T-cell (primary cell): ENCODE data around the gene SCML2. TPM values are rescaled to one million over a fixed set of nuclear protein-coding genes. Genes with fewer than 3 reads are reported as not detected.
"Not testable (repeated sequence)": the region's sequence is repeated elsewhere in the genome, so short reads cannot be mapped to it uniquely, and the experiment has no call there.

Experiments used
- ATAC-seq, 4 experiments: fragments of 200-7000 bp in 3 of 4; fragments of 150-1000 bp in 1 of 4; cut with Tn5 transposase; replicated peaks in 1 of 4; 1 replicate in 3 of 4; 2 replicates in 1 of 4; pipeline ENCODE4 v1.10.0; 2021; ENCODE audit warnings: moderate library complexity in 3 of 4, mild to moderate bottlenecking in 2 of 4, moderate number of reproducible peaks in 1 of 4
- CTCF ChIA-PET, 2 donors: fragments of 300-600 bp; sonication (Branson Sonifier 250); formaldehyde crosslinking; loops; one replicate each; lab custom pipeline; 2022; ENCODE audit warnings: antibody characterized with exemption in 2 of 2; lab: Charles Lee
- POLR2A ChIA-PET, 2 donors: fragments of 300-600 bp; sonication (Branson Sonifier 250); formaldehyde crosslinking; loops; one replicate each; lab custom pipeline; 2022; ENCODE audit warnings: antibody characterized with exemption in 2 of 2; lab: Charles Lee
- DNase-seq, 35 experiments: peaks; one replicate each; pipeline versions ENCODE4 v3.0.0 to v3.0.0-alpha.2; 2013 to 2023
- H3K27ac ChIP-seq: one replicate; pipeline ENCODE4 v1.5.1; 2013; ENCODE audit warnings: low read length
- H3K27me3 ChIP-seq, 2 experiments: replicated peaks in 1 of 2; 1 replicate in 1 of 2; 2 replicates in 1 of 2; pipeline versions ENCODE4 v1.6.1 to v1.7.0; 2013; ENCODE audit warnings: low read length in 1 of 2, mixed read lengths in 1 of 2; ENCODE audit not compliant: control insufficient read depth in 2 of 2, insufficient read depth in 2 of 2; ENCODE audit errors: extremely low read depth in 1 of 2
- H3K36me3 ChIP-seq, 2 donors: 1 replicate in 1 of 2; 2 replicates in 1 of 2; pipeline versions ENCODE4 v1.6.1 to v1.7.0; 2013; ENCODE audit warnings: low read length in 1 of 2; ENCODE audit not compliant: control insufficient read depth in 2 of 2, insufficient read depth in 1 of 2; ENCODE audit errors: extremely low read depth in 1 of 2
- H3K4me1 ChIP-seq, 2 experiments: 1 replicate in 1 of 2; 2 replicates in 1 of 2; pipeline versions ENCODE4 v1.6.1 to v1.7.0; 2013; ENCODE audit warnings: low read length in 2 of 2, mixed read lengths in 1 of 2; ENCODE audit not compliant: insufficient read depth in 2 of 2, control insufficient read depth in 1 of 2; ENCODE audit errors: extremely low read depth in 1 of 2
- H3K4me3 ChIP-seq, 2 donors: 1 replicate in 1 of 2; 2 replicates in 1 of 2; pipeline versions ENCODE4 v1.5.1 to v1.7.0; 2013; ENCODE audit warnings: mild to moderate bottlenecking in 2 of 2, low read length in 1 of 2, moderate library complexity in 1 of 2; ENCODE audit not compliant: control insufficient read depth in 1 of 2; ENCODE audit errors: extremely low read depth in 1 of 2
- H3K9me3 ChIP-seq: 2 replicates; pipeline ENCODE4 v1.7.0; 2013
- H3K27ac Mint-ChIP-seq, 2 donors: one replicate each; pipeline ENCODE4 v1.8.0; 2020 to 2021; ENCODE audit warnings: mild to moderate bottlenecking in 2 of 2, mixed read lengths in 2 of 2
- H3K27me3 Mint-ChIP-seq, 2 donors: one replicate each; pipeline ENCODE4 v1.8.0; 2021 to 2022; ENCODE audit warnings: mixed read lengths in 2 of 2
- H3K36me3 Mint-ChIP-seq: one replicate; pipeline ENCODE4 v1.8.0; 2021; ENCODE audit warnings: mixed read lengths
- H3K4me1 Mint-ChIP-seq, 3 donors: one replicate each; pipeline ENCODE4 v1.8.0; 2020 to 2022; ENCODE audit warnings: mixed read lengths in 3 of 3, mild to moderate bottlenecking in 1 of 3
- H3K4me3 Mint-ChIP-seq, 3 donors: one replicate each; pipeline ENCODE4 v1.8.0; 2020 to 2022; ENCODE audit warnings: mild to moderate bottlenecking in 3 of 3, mixed read lengths in 3 of 3, moderate library complexity in 3 of 3
- H3K9me3 Mint-ChIP-seq, 3 donors: one replicate each; pipeline ENCODE4 v1.8.0; 2020 to 2022; ENCODE audit warnings: mixed read lengths in 3 of 3
- WGBS: methylation state at CpG from one replicate; pipeline ENCODE4 v1.1.5; 2013; ENCODE audit warnings: missing lambda C conversion rate; ENCODE audit not compliant: insufficient coverage; 5-methylcytosine and 5-hydroxymethylcytosine counted together
- total RNA-seq, 35 experiments: library from RNA in 6 of 35; stranded (reverse) in 6 of 35; fragments of 120-200 nt in 1 of 35; gene quantifications; one replicate each; pipeline versions ENCODE4 v1.2.1 to v1.2.4 and lab custom pipeline; 2013 to 2026

Gene SCML2
- total RNA-seq, 5 donors from 2014 or later (not counting 1 experiment from before 2014, with no cell fraction given): 0.75 to 1.1 (median 0.76) TPM

- ATAC-seq, H3K4me1 Mint-ChIP-seq, H3K27me3 Mint-ChIP-seq, H3K27me3 ChIP-seq, H3K27ac Mint-ChIP-seq, H3K4me3 ChIP-seq, H3K36me3 Mint-ChIP-seq, H3K36me3 ChIP-seq, H3K4me1 ChIP-seq, H3K4me3 Mint-ChIP-seq, H3K9me3 ChIP-seq, CTCF ChIA-PET, H3K9me3 Mint-ChIP-seq, DNase-seq, H3K27ac ChIP-seq: not testable (repeated sequence)
- no CpG with 5 or more reads among the region's 9 CpGs for WGBS
- POLR2A ChIA-PET: interaction anchor here in 1 of 2 donors (0.5 kb wide), 1 partner anchor 25 kb away, joined by 3 read pairs; no protein-coding TSS in a partner anchor
Measured at GRCh38 chrX:18375131-18375805, 20.8 kb upstream of the SCML2 start.

GRCh38 chrX:18369096-18369495 lies 14.6 kb upstream of the SCML2 start:
- H3K27ac Mint-ChIP-seq, H3K4me1 ChIP-seq, H3K36me3 Mint-ChIP-seq, DNase-seq, H3K4me3 ChIP-seq, H3K9me3 ChIP-seq, POLR2A ChIA-PET, H3K36me3 ChIP-seq, H3K27me3 Mint-ChIP-seq, H3K27me3 ChIP-seq, H3K9me3 Mint-ChIP-seq, H3K27ac ChIP-seq, ATAC-seq, H3K4me3 Mint-ChIP-seq, CTCF ChIA-PET, H3K4me1 Mint-ChIP-seq: not testable (repeated sequence)
- WGBS: no CpG with 5 or more reads among the region's 5 CpGs

- H3K36me3 Mint-ChIP-seq: no peaks in the 10 kb centered on the region
- H3K36me3 ChIP-seq: no peaks in the 10 kb centered on the region
- POLR2A ChIA-PET: no interaction called here
- no peak overlapping the region for H3K27ac ChIP-seq
- H3K27me3 ChIP-seq: no peaks in the 10 kb centered on the region
- H3K4me1 ChIP-seq: no peaks in the 10 kb centered on the region
- no peak overlapping the region for H3K4me3 ChIP-seq
- no peaks in the 10 kb centered on the region for H3K4me1 Mint-ChIP-seq
- peaks cover 6 to 7% of the 10 kb centered on the region in 2 donors for H3K27me3 Mint-ChIP-seq
- CTCF ChIA-PET: no interaction called here
- no peaks in the 10 kb centered on the region for H3K9me3 Mint-ChIP-seq
- no peak overlapping the region for H3K4me3 Mint-ChIP-seq
- no peak overlapping the region for H3K27ac Mint-ChIP-seq
- ATAC-seq: no peak
- H3K9me3 ChIP-seq: no peaks in the 10 kb centered on the region
- 80% methylated on average over 2 of the region's 4 CpGs for WGBS
- no peak for DNase-seq
Measured at GRCh38 chrX:18368402-18368801, 13.9 kb upstream of the SCML2 start.

GRCh38 chrX:18360867-18361266 lies 6.4 kb upstream of the SCML2 start:
- CTCF ChIA-PET: interaction anchor here in 1 of 2 donors (0.6 kb wide), 1 partner anchor 16 kb away, joined by 4 read pairs; no protein-coding TSS in a partner anchor
- H3K4me1 Mint-ChIP-seq: no peaks in the 10 kb centered on the region
- Histone ChIP-seq H3K4me1 (no peaks in the 10 kb centered on the region), H3K27me3 (no peaks in the 10 kb centered on the region), H3K4me3 (no peak overlapping the region), H3K36me3 (no peaks in the 10 kb centered on the region), H3K9me3 (no peaks in the 10 kb centered on the region), H3K27ac (no peak overlapping the region)
- H3K27ac Mint-ChIP-seq: no peak overlapping the region
- no peak for ATAC-seq
- H3K27me3 Mint-ChIP-seq: peaks cover 7% of the 10 kb centered on the region in 2 donors
- no peak for DNase-seq
- H3K9me3 Mint-ChIP-seq: no peaks in the 10 kb centered on the region
- no peak overlapping the region for H3K4me3 Mint-ChIP-seq
- WGBS: 100% methylated on average over 1 of the region's 4 CpGs
- H3K36me3 Mint-ChIP-seq: no peaks in the 10 kb centered on the region
- POLR2A ChIA-PET: no interaction called here

- POLR2A ChIA-PET: interaction anchor here in 1 of 2 donors (0.6 kb wide), 1 partner anchor 71 kb away, joined by 4 read pairs; the partner anchor contains the start of gene CDKL5
- ATAC-seq: peak; percentile 58 to 73 (median 69)
- Mint-ChIP-seq H3K36me3 (no peaks in the 10 kb centered on the region), H3K4me3 (peak overlapping the region; percentile 79 to 83 (median 80)), H3K27ac (no peak overlapping the region), H3K4me1 (peaks cover 7 to 12% (median 10%) of the 10 kb centered on the region in 3 donors), H3K27me3 (peaks cover 2 to 23% of the 10 kb centered on the region in 2 donors), H3K9me3 (no peaks in the 10 kb centered on the region)
- Histone ChIP-seq H3K4me1 (peaks cover 2 to 10% of the 10 kb centered on the region in 2 experiments), H3K36me3 (no peaks in the 10 kb centered on the region), H3K4me3 (peak overlapping the region; percentile 42 to 55), H3K27ac (no peak overlapping the region), H3K9me3 (no peaks in the 10 kb centered on the region), H3K27me3 (peaks cover 0 to 11% of the 10 kb centered on the region in 2 experiments)
- WGBS: under 1% methylated on average over 19 of the region's 50 CpGs
- CTCF ChIA-PET: no interaction called here
- DNase-seq: peak in 16 of 35 experiments; percentile 0 to 32 (median 4)
Measured at GRCh38 chrX:18353931-18354368, 538 bp downstream of the SCML2 start.

- no peaks in the 10 kb centered on the region for H3K9me3 Mint-ChIP-seq
- H3K27ac Mint-ChIP-seq: no peak overlapping the region
- ATAC-seq (no peak), DNase-seq (no peak)
- no peaks in the 10 kb centered on the region for H3K36me3 Mint-ChIP-seq
- peaks cover 0 to 11% of the 10 kb centered on the region in 2 experiments for H3K27me3 ChIP-seq
- POLR2A ChIA-PET: interaction anchor here in 1 of 2 donors (0.7 kb wide), 1 partner anchor 86 kb away, joined by 4 read pairs; no protein-coding TSS in a partner anchor
- no peaks in the 10 kb centered on the region for H3K36me3 ChIP-seq
- no peak overlapping the region for H3K4me3 Mint-ChIP-seq
- H3K4me3 ChIP-seq: no peak overlapping the region
- CTCF ChIA-PET: interaction anchor here (0.5 to 0.8 kb wide), 3 partner anchors 25 to 982 kb away, joined by 3 to 6 read pairs (median 3); no protein-coding TSS in a partner anchor
- H3K27ac ChIP-seq: no peak overlapping the region
- H3K27me3 Mint-ChIP-seq: peaks cover 2 to 27% of the 10 kb centered on the region in 2 donors
- no CpG with 5 or more reads among the region's 2 CpGs for WGBS
- no peaks in the 10 kb centered on the region for H3K9me3 ChIP-seq
- peaks cover 7 to 12% (median 10%) of the 10 kb centered on the region in 3 donors for H3K4me1 Mint-ChIP-seq
- H3K4me1 ChIP-seq: peaks cover 2 to 10% of the 10 kb centered on the region in 2 experiments
Measured at GRCh38 chrX:18351784-18352183, 2.7 kb downstream of the SCML2 start.
